PC-3 (cell line): ENCODE measurements around the gene PTCH1.

Experiments
- CTCF ChIP-seq: fragments of 300-600 bp; sonication (generic); conservative IDR thresholded peaks from 2 replicates; pipeline ENCODE4 v1.5.1; 2017; ENCODE audit warnings: antibody characterized with exemption, low read depth, mild to moderate bottlenecking, low read length
- EZH2 ChIP-seq: fragments of 300-600 bp; sonication (generic); IDR thresholded peaks from one replicate; pipeline ENCODE4 v1.6.1; 2017; ENCODE audit warnings: antibody characterized with exemption, mild to moderate bottlenecking, low read length; ENCODE audit not compliant: unreplicated experiment
- EZH2phosphoT487 ChIP-seq: fragments of 300-600 bp; sonication (generic); IDR thresholded peaks from 2 replicates; pipeline ENCODE4 v1.6.1; 2018; ENCODE audit warnings: mild to moderate bottlenecking, antibody characterized with exemption, low read length, borderline replicate concordance

GRCh38 chr9:95502248-95502647 is 14.5 kb downstream of the PTCH1 start:
- TF ChIP-seq CTCF (no peak), EZH2 (no peak), EZH2phosphoT487 (no peak)
